MM.1S (cell line): ENCODE data around the gene RIPK4.
A peak's percentile ranks its signal among the peaks of the same experiment; 100 is the strongest.

Source experiments
- DNase-seq: peaks from one replicate; pipeline ENCODE4 v3.0.0-alpha.2; 2015
- H2AFZ ChIP-seq: fragments of 300-600 bp; sonication (generic); 2 replicates; pipeline ENCODE4 v1.6.0; 2016; ENCODE audit warnings: antibody characterized with exemption, low read length
- H3F3A ChIP-seq: fragments of 300-600 bp; sonication (generic); 2 replicates; pipeline ENCODE4 v1.6.1; 2016; ENCODE audit warnings: mild to moderate bottlenecking, antibody characterized with exemption, low read length, moderate library complexity, mixed read lengths; ENCODE audit not compliant: insufficient read depth
- H3K27ac ChIP-seq: fragments of 300-600 bp; sonication (generic); 2 replicates; pipeline ENCODE4 v1.5.1; 2016; ENCODE audit warnings: mild to moderate bottlenecking, low read length
- H3K27me3 ChIP-seq: fragments of 300-600 bp; sonication (generic); replicated peaks from 2 replicates; pipeline ENCODE4 v1.6.0; 2016; ENCODE audit warnings: low read length; ENCODE audit not compliant: insufficient read depth
- H3K36me3 ChIP-seq: fragments of 300-600 bp; sonication (generic); replicated peaks from 2 replicates; pipeline ENCODE4 v1.6.1; 2016; ENCODE audit warnings: mild to moderate bottlenecking, low read length, mixed read lengths; ENCODE audit not compliant: insufficient read depth
- H3K4me1 ChIP-seq: fragments of 300-600 bp; sonication (generic); 2 replicates; pipeline ENCODE4 v1.6.1; 2016; ENCODE audit warnings: low read length, mixed read lengths
- H3K4me2 ChIP-seq: fragments of 300-600 bp; sonication (generic); 2 replicates; pipeline ENCODE4 v1.6.0; 2016; ENCODE audit warnings: low read depth, low read length
- H3K4me3 ChIP-seq: fragments of 300-600 bp; sonication (generic); 2 replicates; pipeline ENCODE4 v1.5.1; 2016; ENCODE audit warnings: low read length, mixed read lengths
- H3K79me2 ChIP-seq: fragments of 300-600 bp; sonication (generic); 2 replicates; pipeline ENCODE4 v1.6.1; 2016; ENCODE audit warnings: mixed run types, low read length, mixed read lengths
- H3K9ac ChIP-seq: fragments of 300-600 bp; sonication (generic); 2 replicates; pipeline ENCODE4 v1.6.1; 2016; ENCODE audit warnings: low read length, mixed read lengths
- H3K9me2 ChIP-seq: fragments of 300-600 bp; sonication (generic); replicated peaks from 2 replicates; pipeline ENCODE4 v1.6.1; 2016; ENCODE audit warnings: mild to moderate bottlenecking, low read length, mixed read lengths; ENCODE audit not compliant: insufficient read depth
- H3K9me3 ChIP-seq: fragments of 300-600 bp; sonication (generic); replicated peaks from 2 replicates; pipeline ENCODE4 v1.6.1; 2016; ENCODE audit warnings: mild to moderate bottlenecking, low read length, mixed read lengths; ENCODE audit not compliant: insufficient read depth
- H4K20me1 ChIP-seq: fragments of 300-600 bp; sonication (generic); 2 replicates; pipeline ENCODE4 v1.6.1; 2016; ENCODE audit warnings: mild to moderate bottlenecking, low read length, moderate library complexity, mixed read lengths; ENCODE audit not compliant: insufficient read depth
- CTCF ChIP-seq: fragments of 300-600 bp; sonication (generic); IDR thresholded peaks from 2 replicates; pipeline ENCODE4 v1.5.1; 2016; ENCODE audit warnings: antibody characterized with exemption, low read length, mixed read lengths
- EZH2 ChIP-seq: fragments of 300-600 bp; sonication (generic); optimal IDR thresholded peaks from 2 replicates; pipeline ENCODE3; 2017; ENCODE audit warnings: low read depth, mild to moderate bottlenecking, antibody characterized with exemption, low read length, mixed read lengths
- EZH2phosphoT487 ChIP-seq: fragments of 300-600 bp; sonication (generic); IDR thresholded peaks from 2 replicates; pipeline ENCODE4 v1.6.1; 2018; ENCODE audit warnings: antibody characterized with exemption, low read length

The RIPK4 gene

GRCh38 chr21:41761934-41762635 is 4.8 kb downstream of the RIPK4 start:
- Histone ChIP-seq H2AFZ (no peak overlapping the region), H3K9ac (no peak overlapping the region), H4K20me1 (no peaks in the 10 kb centered on the region), H3K4me2 (no peak overlapping the region), H3K27me3 (peaks cover 74% of the 10 kb centered on the region), H3F3A (no peaks in the 10 kb centered on the region), H3K9me3 (no peaks in the 10 kb centered on the region), H3K9me2 (no peaks in the 10 kb centered on the region), H3K79me2 (no peaks in the 10 kb centered on the region), H3K27ac (no peak overlapping the region), H3K4me3 (no peak overlapping the region), H3K36me3 (no peaks in the 10 kb centered on the region), H3K4me1 (no peaks in the 10 kb centered on the region)
- no peak for DNase-seq
- TF ChIP-seq CTCF, result no peak
- TF ChIP-seq EZH2, result no peak
- no peak for TF ChIP-seq EZH2phosphoT487

GRCh38 chr21:41761211-41761933 is 5.5 kb downstream of the RIPK4 start:
- no peak overlapping the region for H2AFZ ChIP-seq
- H3K36me3 ChIP-seq, result no peaks in the 10 kb centered on the region
- no peaks in the 10 kb centered on the region for H3K4me1 ChIP-seq
- H3K27me3 ChIP-seq, result peaks cover 77% of the 10 kb centered on the region
- no peak overlapping the region for H3K4me3 ChIP-seq
- 0 out of 2 replicates have a peak overlapping the region, but pooled peaks have one; percentile 21 for H3K4me2 ChIP-seq
- H3K9ac ChIP-seq, result no peak overlapping the region
- TF ChIP-seq EZH2phosphoT487 (no peak), EZH2 (peak; percentile 15)
- H3K9me3 ChIP-seq, result no peaks in the 10 kb centered on the region
- no peaks in the 10 kb centered on the region for H3F3A ChIP-seq
- H3K79me2 ChIP-seq, result no peaks in the 10 kb centered on the region
- no peak overlapping the region for H3K27ac ChIP-seq
- no peaks in the 10 kb centered on the region for H4K20me1 ChIP-seq
- no peak for DNase-seq
- H3K9me2 ChIP-seq, result no peaks in the 10 kb centered on the region

GRCh38 chr21:41760411-41760810 is 6.4 kb downstream of the RIPK4 start:
- no peaks in the 10 kb centered on the region for H3K9me3 ChIP-seq
- no peak overlapping the region for H2AFZ ChIP-seq
- no peaks in the 10 kb centered on the region for H3K9me2 ChIP-seq
- H3K36me3 ChIP-seq, result no peaks in the 10 kb centered on the region
- TF ChIP-seq CTCF, result no peak
- no peak for TF ChIP-seq EZH2phosphoT487
- TF ChIP-seq EZH2, result no peak
- H3K9ac ChIP-seq, result no peak overlapping the region
- H3K27ac ChIP-seq, result no peak overlapping the region
- DNase-seq, result no peak
- no peaks in the 10 kb centered on the region for H3F3A ChIP-seq
- H3K79me2 ChIP-seq, result no peaks in the 10 kb centered on the region
- H3K4me1 ChIP-seq, result no peaks in the 10 kb centered on the region
- H3K27me3 ChIP-seq, result peaks cover 77% of the 10 kb centered on the region
- no peaks in the 10 kb centered on the region for H4K20me1 ChIP-seq
- no peak overlapping the region for H3K4me3 ChIP-seq
- no peak overlapping the region for H3K4me2 ChIP-seq

GRCh38 chr21:41759926-41760325 is 6.9 kb downstream of the RIPK4 start:
- Histone ChIP-seq H3K9ac (no peak overlapping the region), H3K79me2 (no peaks in the 10 kb centered on the region), H3K9me3 (no peaks in the 10 kb centered on the region), H3K36me3 (no peaks in the 10 kb centered on the region), H3F3A (no peaks in the 10 kb centered on the region), H3K27me3 (peaks cover 77% of the 10 kb centered on the region), H3K4me3 (no peak overlapping the region), H2AFZ (no peak overlapping the region), H4K20me1 (no peaks in the 10 kb centered on the region), H3K4me2 (no peak overlapping the region), H3K4me1 (no peaks in the 10 kb centered on the region), H3K9me2 (no peaks in the 10 kb centered on the region), H3K27ac (no peak overlapping the region)
- no peak for TF ChIP-seq EZH2
- no peak for TF ChIP-seq EZH2phosphoT487
- no peak for TF ChIP-seq CTCF
- DNase-seq, result no peak
